IgD-negative memory B cell (primary cell): ENCODE measurements around the gene CHPF2. TPM values are rescaled to one million over a fixed set of nuclear protein-coding genes. Genes with fewer than 3 reads are reported as not detected.

ENCODE experiments used
- H3K27ac Mint-ChIP-seq, 3 donors: one replicate each; pipeline ENCODE4 v1.8.0; 2020 to 2022; ENCODE audit warnings: mild to moderate bottlenecking in 3 of 3, mixed read lengths in 3 of 3, moderate library complexity in 1 of 3
- H3K27me3 Mint-ChIP-seq: one replicate; pipeline ENCODE4 v1.8.0; 2021; ENCODE audit warnings: mixed read lengths
- H3K36me3 Mint-ChIP-seq: one replicate; pipeline ENCODE4 v1.8.0; 2020; ENCODE audit warnings: mild to moderate bottlenecking, mixed read lengths
- H3K4me1 Mint-ChIP-seq, 3 donors: one replicate each; pipeline ENCODE4 v1.8.0; 2020 to 2022; ENCODE audit warnings: mixed read lengths in 3 of 3, mild to moderate bottlenecking in 1 of 3
- H3K4me3 Mint-ChIP-seq, 4 donors: one replicate each; pipeline ENCODE4 v1.8.0; 2020 to 2022; ENCODE audit warnings: mild to moderate bottlenecking in 4 of 4, mixed read lengths in 4 of 4, moderate library complexity in 3 of 4
- H3K9me3 Mint-ChIP-seq, 3 donors: one replicate each; pipeline ENCODE4 v1.8.0; 2020 to 2021; ENCODE audit warnings: mixed read lengths in 3 of 3, mild to moderate bottlenecking in 1 of 3
- polyA plus RNA-seq: library from polyadenylated mRNA; unstranded; fragments of 300-500 nt; fragmentation: Illumina TruSeq; gene quantifications from one replicate; pipeline ENCODE4 v1.2.3, GENCODE V29; 2021

Gene CHPF2
- polyA plus RNA-seq, 1 donor from 2014 or later, result 25.4 TPM

- no peak overlapping the region for H3K4me3 Mint-ChIP-seq
- H3K27me3 Mint-ChIP-seq, result no peaks in the 10 kb centered on the region
- no peak overlapping the region for H3K27ac Mint-ChIP-seq
- no peaks in the 10 kb centered on the region for H3K9me3 Mint-ChIP-seq
- peaks cover 0 to 2% (median 0%) of the 10 kb centered on the region in 3 donors for H3K4me1 Mint-ChIP-seq
- H3K36me3 Mint-ChIP-seq, result peaks cover 9% of the 10 kb centered on the region
Measured at GRCh38 chr7:151212626-151213025, 19.7 kb upstream of the CHPF2 start.

DNA sequence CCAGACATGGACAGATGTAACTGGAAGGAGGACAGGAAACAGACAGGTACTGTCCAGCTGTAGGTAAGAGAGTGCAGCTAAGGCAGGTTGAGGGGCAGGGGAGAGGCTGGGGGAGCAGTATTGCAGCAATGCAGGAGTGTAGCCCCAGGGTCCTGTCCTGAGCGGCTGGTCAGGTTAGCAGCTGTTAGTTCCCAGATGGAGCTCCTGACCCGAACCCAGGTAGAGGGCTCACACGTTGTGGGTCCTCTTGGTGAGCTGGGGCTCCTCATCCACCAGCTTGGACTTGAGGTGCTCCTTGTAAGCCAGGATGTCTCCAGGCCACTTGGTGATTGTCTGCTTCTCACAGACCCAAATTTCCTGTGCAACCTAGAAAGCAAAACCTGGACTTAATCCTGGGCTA lies 18.5 kb upstream of the CHPF2 start:
- H3K27ac Mint-ChIP-seq, result peak overlapping the region in 1 of 3 donors; percentile 56
- H3K9me3 Mint-ChIP-seq, result no peaks in the 10 kb centered on the region
- peaks cover 13% of the 10 kb centered on the region for H3K36me3 Mint-ChIP-seq
- H3K4me1 Mint-ChIP-seq, result peaks cover 0 to 2% (median 0%) of the 10 kb centered on the region in 3 donors
- H3K4me3 Mint-ChIP-seq, result no peak overlapping the region
- no peaks in the 10 kb centered on the region for H3K27me3 Mint-ChIP-seq

GRCh38 chr7:151215396-151215795 lies 16.9 kb upstream of the CHPF2 start:
- Mint-ChIP-seq H3K9me3 (no peaks in the 10 kb centered on the region), H3K27me3 (no peaks in the 10 kb centered on the region), H3K27ac (no peak overlapping the region), H3K4me3 (no peak overlapping the region), H3K36me3 (peaks cover 12% of the 10 kb centered on the region), H3K4me1 (peaks cover 0 to 2% (median 0%) of the 10 kb centered on the region in 3 donors)

DNA sequence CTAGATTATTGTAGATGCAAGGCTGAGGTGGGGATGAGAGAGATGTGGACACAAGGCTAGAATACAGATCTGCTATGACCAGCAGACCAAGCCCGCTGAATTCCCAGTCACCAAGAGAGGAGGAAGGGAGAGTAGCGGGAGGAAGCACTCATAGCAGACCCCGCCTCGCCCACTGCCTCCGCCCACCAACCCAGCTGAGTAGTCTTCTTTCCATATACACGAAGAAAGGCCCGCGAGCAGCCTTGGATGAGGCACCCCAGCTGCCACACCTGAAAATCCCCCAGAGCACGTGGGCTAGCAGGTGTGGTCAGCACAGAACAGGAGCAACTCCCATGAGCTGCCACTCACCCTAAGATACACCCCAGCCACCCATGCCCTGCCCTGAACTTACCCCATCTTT lies 14.1 kb upstream of the CHPF2 start:
- H3K4me3 Mint-ChIP-seq, result peak overlapping the region in 1 of 4 donors; percentile 28
- peaks cover 0 to 2% (median 0%) of the 10 kb centered on the region in 3 donors for H3K4me1 Mint-ChIP-seq
- no peaks in the 10 kb centered on the region for H3K9me3 Mint-ChIP-seq
- no peaks in the 10 kb centered on the region for H3K27me3 Mint-ChIP-seq
- no peak overlapping the region for H3K27ac Mint-ChIP-seq
- peaks cover 9% of the 10 kb centered on the region for H3K36me3 Mint-ChIP-seq

GRCh38 chr7:151223728-151224127 lies 8.6 kb upstream of the CHPF2 start:
- Mint-ChIP-seq H3K4me3 (peak overlapping the region in 1 of 4 donors; percentile 12), H3K4me1 (peaks cover 15 to 26% (median 26%) of the 10 kb centered on the region in 3 donors), H3K9me3 (no peaks in the 10 kb centered on the region), H3K27ac (no peak overlapping the region), H3K36me3 (peaks cover 7% of the 10 kb centered on the region), H3K27me3 (no peaks in the 10 kb centered on the region)

DNA sequence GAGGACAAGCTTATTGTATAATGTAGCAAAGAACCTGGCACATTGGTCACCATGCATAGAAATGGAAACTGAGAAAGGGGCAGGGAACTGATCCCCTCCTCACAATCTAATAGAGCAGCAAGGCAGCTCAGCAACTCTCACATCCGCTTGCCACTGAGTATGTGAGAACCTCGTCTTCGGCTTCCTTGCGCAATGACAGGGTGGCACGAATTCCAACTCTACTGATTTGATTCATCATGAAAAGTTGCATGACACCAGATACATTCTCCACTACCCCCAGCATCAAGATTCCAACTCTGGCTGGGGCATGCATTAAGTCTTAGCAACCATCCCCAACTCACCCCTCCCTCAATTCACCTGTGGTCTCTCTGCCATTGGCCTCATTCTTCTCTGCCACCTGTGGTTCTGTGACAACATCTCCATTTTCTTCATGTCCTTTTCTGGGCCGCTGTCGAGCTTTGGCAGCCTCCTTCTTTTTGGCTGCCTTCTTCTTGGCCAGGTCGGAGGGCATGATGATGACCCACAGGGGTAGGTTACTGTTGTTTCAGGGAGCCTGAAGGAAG lies 6.3 kb upstream of the CHPF2 start:
- Mint-ChIP-seq H3K27me3 (no peaks in the 10 kb centered on the region), H3K4me3 (peak overlapping the region; percentile 91 to 100 (median 100)), H3K9me3 (no peaks in the 10 kb centered on the region), H3K27ac (no peak overlapping the region), H3K36me3 (peaks cover 7% of the 10 kb centered on the region), H3K4me1 (peaks cover 16 to 26% (median 26%) of the 10 kb centered on the region in 3 donors)

GRCh38 chr7:151226560-151226874 lies 5.8 kb upstream of the CHPF2 start:
- Mint-ChIP-seq H3K9me3 (no peaks in the 10 kb centered on the region), H3K4me1 (peaks cover 19 to 27% (median 26%) of the 10 kb centered on the region in 3 donors), H3K27me3 (no peaks in the 10 kb centered on the region), H3K4me3 (peak overlapping the region; percentile 91 to 100 (median 100)), H3K27ac (peak overlapping the region; percentile 74 to 97 (median 95)), H3K36me3 (peaks cover 7% of the 10 kb centered on the region)

- peaks cover 7% of the 10 kb centered on the region for H3K36me3 Mint-ChIP-seq
- H3K27me3 Mint-ChIP-seq, result no peaks in the 10 kb centered on the region
- H3K4me1 Mint-ChIP-seq, result peaks cover 25 to 33% (median 31%) of the 10 kb centered on the region in 3 donors
- H3K9me3 Mint-ChIP-seq, result no peaks in the 10 kb centered on the region
- H3K27ac Mint-ChIP-seq, result peak within 1 kb of the TSS; percentile 74 to 97 (median 95)
- peak within 1 kb of the TSS; percentile 91 to 100 (median 100) for H3K4me3 Mint-ChIP-seq
Measured at GRCh38 chr7:151226875-151227782, 5.2 kb upstream of the CHPF2 start, which contains the start of gene ABCF2. Gene ABCF2, minus strand, starts transcription at chr7:151227205. Its CDS starts 747 bp downstream, at chr7:151226458.

DNA sequence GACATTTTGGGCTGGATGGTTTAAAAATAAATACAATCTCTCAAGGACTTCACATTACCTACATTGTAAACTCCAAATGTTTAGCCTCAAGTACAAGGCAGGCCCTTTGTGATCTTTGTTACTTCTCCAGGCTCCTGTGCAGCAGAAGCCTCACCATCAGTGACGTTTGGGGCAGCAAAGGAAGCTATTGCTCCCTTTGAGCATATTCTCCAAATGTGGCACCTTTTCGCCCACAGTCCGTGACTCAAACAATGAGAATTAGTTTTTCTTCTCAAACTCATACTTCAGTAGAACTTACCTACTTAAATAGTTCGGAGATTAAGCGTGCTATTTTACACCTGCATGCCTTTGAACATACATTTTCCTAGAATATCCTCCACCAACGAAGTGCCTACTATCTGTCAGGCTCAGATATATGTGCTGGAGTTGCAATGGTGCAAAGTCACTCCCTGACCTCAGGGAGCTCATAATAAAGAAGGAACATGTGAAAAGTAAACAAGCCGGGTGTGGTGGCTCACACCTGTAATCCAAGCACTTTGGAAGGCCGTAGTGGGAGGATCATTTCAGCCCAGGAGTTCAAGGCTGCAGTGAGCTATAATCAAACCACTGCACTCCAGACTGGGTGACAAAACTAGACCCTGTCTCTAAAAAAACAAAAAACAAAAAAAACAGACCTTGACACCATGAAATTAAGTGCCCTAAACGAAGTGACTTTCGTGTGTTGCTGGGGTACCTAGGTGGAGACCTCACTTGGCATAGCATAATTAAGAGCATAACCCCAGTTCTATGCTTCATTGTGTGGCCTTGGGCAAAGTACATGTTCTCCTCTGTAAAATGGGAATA lies 4.0 kb upstream of the CHPF2 start:
- Mint-ChIP-seq H3K27me3 (no peaks in the 10 kb centered on the region), H3K4me3 (peak overlapping the region; percentile 91 to 100 (median 100)), H3K27ac (peak overlapping the region in 2 of 3 donors; percentile 74 to 95), H3K36me3 (peaks cover 7% of the 10 kb centered on the region), H3K4me1 (peaks cover 32 to 37% (median 35%) of the 10 kb centered on the region in 3 donors), H3K9me3 (no peaks in the 10 kb centered on the region)

- Mint-ChIP-seq H3K4me1 (peaks cover 40 to 43% (median 42%) of the 10 kb centered on the region in 3 donors), H3K27ac (no peak overlapping the region), H3K27me3 (no peaks in the 10 kb centered on the region), H3K4me3 (peak overlapping the region in 2 of 4 donors; percentile 23 to 99), H3K9me3 (no peaks in the 10 kb centered on the region), H3K36me3 (peaks cover 7% of the 10 kb centered on the region)
Measured at GRCh38 chr7:151229249-151229648, 3.0 kb upstream of the CHPF2 start.

GRCh38 chr7:151231080-151231479 lies 1.2 kb upstream of the CHPF2 start:
- H3K27ac Mint-ChIP-seq, result peak overlapping the region in 1 of 3 donors; percentile 98
- no peaks in the 10 kb centered on the region for H3K27me3 Mint-ChIP-seq
- H3K9me3 Mint-ChIP-seq, result no peaks in the 10 kb centered on the region
- peaks cover 30 to 34% (median 31%) of the 10 kb centered on the region in 3 donors for H3K4me1 Mint-ChIP-seq
- H3K36me3 Mint-ChIP-seq, result peaks cover 4% of the 10 kb centered on the region
- H3K4me3 Mint-ChIP-seq, result peak overlapping the region; percentile 79 to 100 (median 98)

- Mint-ChIP-seq H3K27ac (peak overlapping the region; percentile 63 to 97 (median 90)), H3K4me3 (peak overlapping the region; percentile 96 to 100 (median 98)), H3K36me3 (no peaks in the 10 kb centered on the region), H3K27me3 (no peaks in the 10 kb centered on the region), H3K4me1 (peaks cover 15 to 27% (median 17%) of the 10 kb centered on the region in 3 donors), H3K9me3 (no peaks in the 10 kb centered on the region)
Measured at GRCh38 chr7:151232917-151233701, 826 bp downstream of the CHPF2 start.

GRCh38 chr7:151233804-151234203 lies 1.5 kb downstream of the CHPF2 start:
- Mint-ChIP-seq H3K27me3 (no peaks in the 10 kb centered on the region), H3K27ac (peak overlapping the region; percentile 11 to 97 (median 90)), H3K4me3 (peak overlapping the region; percentile 96 to 100 (median 98)), H3K36me3 (no peaks in the 10 kb centered on the region), H3K9me3 (no peaks in the 10 kb centered on the region), H3K4me1 (peaks cover 15 to 27% (median 17%) of the 10 kb centered on the region in 3 donors)
